H9 (cell line): Measurements from ENCODE around the gene C3orf52. TPM values are rescaled to one million over a fixed set of nuclear protein-coding genes. Genes with fewer than 3 reads are reported as not detected.

Experiments
- DNase-seq: peaks from one replicate; pipeline ENCODE4 v3.0.0-alpha.2; 2017
- H2AFZ ChIP-seq: one replicate; pipeline ENCODE4 v1.6.1; 2013; ENCODE audit warnings: mild to moderate bottlenecking, low read length, control low read depth, moderate library complexity
- H2AK5ac ChIP-seq: 2 replicates; pipeline ENCODE4 v1.6.1; 2013; ENCODE audit warnings: low read length, control low read depth, mixed read lengths; ENCODE audit not compliant: insufficient read length
- H2BK120ac ChIP-seq: one replicate; pipeline ENCODE4 v1.6.1; 2013; ENCODE audit warnings: low read depth, mild to moderate bottlenecking, low read length, control low read depth, inconsistent platforms; ENCODE audit not compliant: poor library complexity, severe bottlenecking
- H2BK12ac ChIP-seq: 2 replicates; pipeline ENCODE4 v1.6.1; 2013; ENCODE audit warnings: low read length, control low read depth, mixed read lengths, low read depth; ENCODE audit not compliant: insufficient read length
- H2BK15ac ChIP-seq: 2 replicates; pipeline ENCODE4 v1.6.1; 2013; ENCODE audit warnings: low read depth, low read length, control low read depth
- H2BK20ac ChIP-seq: one replicate; pipeline ENCODE4 v1.6.1; 2013; ENCODE audit warnings: low read depth, mild to moderate bottlenecking, low read length, control low read depth, inconsistent platforms; ENCODE audit not compliant: poor library complexity, severe bottlenecking
- H2BK5ac ChIP-seq: 2 replicates; pipeline ENCODE4 v1.6.1; 2013; ENCODE audit warnings: low read length, control low read depth, mixed read lengths; ENCODE audit not compliant: insufficient read length
- H3K14ac ChIP-seq: 2 replicates; pipeline ENCODE4 v1.6.1; 2013; ENCODE audit warnings: low read length, control low read depth; ENCODE audit not compliant: insufficient read depth
- H3K18ac ChIP-seq: 2 replicates; pipeline ENCODE4 v1.6.1; 2013; ENCODE audit warnings: low read depth, mild to moderate bottlenecking, mixed read lengths, low read length, control low read depth; ENCODE audit not compliant: insufficient read length
- H3K23ac ChIP-seq: 2 replicates; pipeline ENCODE4 v1.6.1; 2013; ENCODE audit warnings: low read length, control low read depth, mixed read lengths, low read depth; ENCODE audit not compliant: insufficient read length
- H3K23me2 ChIP-seq: 2 replicates; pipeline ENCODE4 v1.6.1; 2013; ENCODE audit warnings: low read depth, mild to moderate bottlenecking, mixed read lengths, low read length, control low read depth; ENCODE audit not compliant: insufficient read length, poor library complexity, severe bottlenecking
- H3K27ac ChIP-seq: 2 replicates; pipeline ENCODE4 v1.5.1; 2013; ENCODE audit warnings: low read length, control low read depth, mixed read lengths, low read depth; ENCODE audit not compliant: insufficient read length
- H3K27me3 ChIP-seq: 2 replicates; pipeline ENCODE4 v1.6.1; 2013; ENCODE audit warnings: low read length, control low read depth, inconsistent platforms; ENCODE audit not compliant: insufficient read depth
- H3K4ac ChIP-seq: 2 replicates; pipeline ENCODE4 v1.6.1; 2013; ENCODE audit warnings: low read depth, mild to moderate bottlenecking, control low read depth, inconsistent platforms, low read length, moderate library complexity
- H3K4me1 ChIP-seq: 2 replicates; pipeline ENCODE4 v1.6.1; 2013; ENCODE audit warnings: low read length, control low read depth, inconsistent platforms; ENCODE audit not compliant: insufficient read depth
- H3K4me2 ChIP-seq: 2 replicates; pipeline ENCODE4 v1.6.1; 2013; ENCODE audit warnings: low read length, control low read depth, mixed read lengths; ENCODE audit not compliant: insufficient read length, insufficient read depth
- H3K56ac ChIP-seq: 2 replicates; pipeline ENCODE4 v1.6.1; 2013; ENCODE audit warnings: low read depth, mild to moderate bottlenecking, mixed read lengths, low read length, control low read depth; ENCODE audit not compliant: insufficient read length
- H3K79me1 ChIP-seq: 2 replicates; pipeline ENCODE4 v1.6.1; 2013; ENCODE audit warnings: low read depth, mild to moderate bottlenecking, moderate library complexity, low read length, control low read depth, inconsistent platforms; ENCODE audit not compliant: insufficient read depth, poor library complexity, severe bottlenecking
- H3K79me2 ChIP-seq: 2 replicates; pipeline ENCODE4 v1.6.1; 2013; ENCODE audit warnings: low read length, control low read depth, inconsistent platforms; ENCODE audit not compliant: insufficient read depth
- H3K9ac ChIP-seq: 2 replicates; pipeline ENCODE4 v1.6.1; 2013; ENCODE audit warnings: low read length, control low read depth, mixed read lengths; ENCODE audit not compliant: insufficient read length; ENCODE audit errors: extremely low read depth
- H3K9me3 ChIP-seq: one replicate; pipeline ENCODE4 v1.6.1; 2013; ENCODE audit warnings: low read depth, low read length, inconsistent platforms; ENCODE audit not compliant: control insufficient read depth
- H3T11ph ChIP-seq: one replicate; pipeline ENCODE4 v1.6.1; 2013; ENCODE audit warnings: mild to moderate bottlenecking, low read length, control low read depth, inconsistent platforms
- H4K20me1 ChIP-seq: one replicate; pipeline ENCODE4 v1.6.1; 2013; ENCODE audit not compliant: control insufficient read depth, insufficient read length, insufficient read depth
- H4K5ac ChIP-seq: 2 replicates; pipeline ENCODE4 v1.6.1; 2013; ENCODE audit warnings: low read depth, mild to moderate bottlenecking, mixed read lengths, low read length, control low read depth; ENCODE audit not compliant: insufficient read length
- H4K8ac ChIP-seq: replicated peaks from 2 replicates; pipeline ENCODE4 v1.6.1; 2013; ENCODE audit warnings: low read length, control low read depth, mixed read lengths, low read depth; ENCODE audit not compliant: insufficient read length
- H4K91ac ChIP-seq: 2 replicates; pipeline ENCODE4 v1.6.1; 2013; ENCODE audit warnings: low read depth, mild to moderate bottlenecking, moderate library complexity, mixed read lengths, low read length, control low read depth; ENCODE audit not compliant: insufficient read length
- H3K27ac Mint-ChIP-seq, 3 experiments: 2 replicates in 2 of 3; 3 replicates in 1 of 3; pipeline ENCODE4 v1.8.0; 2020 to 2021; ENCODE audit warnings: mixed read lengths in 3 of 3, mild to moderate bottlenecking in 1 of 3, moderate library complexity in 1 of 3
- H3K27me3 Mint-ChIP-seq: 2 replicates; pipeline ENCODE4 v1.8.0; 2021; ENCODE audit warnings: low read depth, mild to moderate bottlenecking, moderate library complexity, mixed read lengths
- H3K36me3 Mint-ChIP-seq, 3 experiments: 2 replicates in 2 of 3; 3 replicates in 1 of 3; pipeline ENCODE4 v1.8.0; 2020 to 2021; ENCODE audit warnings: low read depth in 3 of 3, mixed read lengths in 3 of 3; ENCODE audit not compliant: insufficient read depth in 1 of 3
- H3K4me1 Mint-ChIP-seq, 2 experiments: 2 replicates each; pipeline ENCODE4 v1.8.0; 2020; ENCODE audit warnings: mixed read lengths in 2 of 2
- H3K4me3 Mint-ChIP-seq, 2 experiments: 2 replicates in 1 of 2; 3 replicates in 1 of 2; pipeline ENCODE4 v1.8.0; 2020 to 2021; ENCODE audit warnings: mild to moderate bottlenecking in 2 of 2, mixed read lengths in 2 of 2, moderate library complexity in 1 of 2
- H3K9me3 Mint-ChIP-seq, 2 experiments: 2 replicates in 1 of 2; 3 replicates in 1 of 2; pipeline ENCODE4 v1.8.0; 2020; ENCODE audit warnings: mild to moderate bottlenecking in 2 of 2, mixed read lengths in 2 of 2, moderate library complexity in 1 of 2
- WGBS: extraction: QIAGEN DNeasy Blood & Tissue Kit; methylation state at CpG from one replicate; pipeline ENCODE4 v1.1.7; 2013; ENCODE audit warnings: missing lambda C conversion rate, low lambda C conversion rate, mixed read lengths; ENCODE audit not compliant: insufficient read length; ENCODE audit errors: extremely low coverage; 5-methylcytosine and 5-hydroxymethylcytosine counted together
- total RNA-seq: library from RNA; stranded (reverse); gene quantifications from 2 replicates; pipeline ENCODE4 v1.2.1, GENCODE V29; 2021
- TF ChIP-seq, protein P1 (sequence below): fragments of 200-600 bp; sonication (generic); conservative IDR thresholded peaks from 3 replicates; pipeline ENCODE4 v1.8.0; 2021; ENCODE audit warnings: antibody characterized with exemption, mild to moderate bottlenecking

C3orf52 gene
- total RNA-seq, 1 experiment from 2014 or later, result 11.2 TPM

DNA sequence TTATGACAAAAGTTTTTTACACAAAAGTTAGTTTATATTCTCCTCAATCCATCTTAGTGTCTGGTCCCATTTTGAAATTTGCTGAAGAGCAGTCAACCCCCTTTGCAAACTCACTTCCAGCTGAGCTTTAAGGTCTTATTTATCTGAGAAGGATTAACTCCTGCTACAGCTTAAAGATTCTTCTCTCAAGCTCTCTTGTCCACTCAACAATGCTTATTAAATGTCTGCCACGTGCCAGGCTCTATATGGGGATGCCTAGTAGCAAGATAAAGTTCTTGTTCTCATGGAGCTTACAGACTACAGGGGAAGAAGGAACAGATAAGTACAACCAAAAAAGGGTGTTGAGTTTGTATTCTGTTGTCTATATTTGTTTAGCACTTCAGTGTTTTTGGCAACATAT, 33.0 kb upstream of the C3orf52 start:
- H3K27ac Mint-ChIP-seq, result no peak overlapping the region
- no peaks in the 10 kb centered on the region for H3K27me3 Mint-ChIP-seq
- H3K4me3 Mint-ChIP-seq, result no peak overlapping the region
- Histone ChIP-seq H3K79me2 (no peaks in the 10 kb centered on the region), H2BK15ac (no peak overlapping the region), H2AFZ (no peak overlapping the region), H3K27ac (no peak overlapping the region), H3K4ac (no peak overlapping the region), H3K18ac (no peak overlapping the region), H3K79me1 (no peaks in the 10 kb centered on the region), H2BK12ac (no peak overlapping the region), H2AK5ac (no peak overlapping the region), H3K56ac (no peak overlapping the region), H2BK20ac (no peak overlapping the region), H3K9me3 (no peaks in the 10 kb centered on the region), H3K27me3 (no peaks in the 10 kb centered on the region), H4K5ac (no peak overlapping the region), H2BK5ac (no peak overlapping the region), H4K20me1 (no peaks in the 10 kb centered on the region), H3K23ac (no peak overlapping the region), H3K4me1 (peaks cover 4% of the 10 kb centered on the region; the same call in 1 of the 2 replicates), H3T11ph (no peak overlapping the region), H2BK120ac (no peak overlapping the region), H4K8ac (no peak overlapping the region), H3K23me2 (no peaks in the 10 kb centered on the region), H3K14ac (no peak overlapping the region), H3K9ac (no peak overlapping the region), H4K91ac (no peak overlapping the region), H3K4me2 (no peak overlapping the region)
- H3K36me3 Mint-ChIP-seq, result no peaks in the 10 kb centered on the region
- WGBS, result no CpG with 5 or more reads among the region's 1 CpG
- no peak for DNase-seq
- H3K4me1 Mint-ChIP-seq, result peaks cover 30% of the 10 kb centered on the region in 2 experiments
- TF ChIP-seq, protein P1, sequence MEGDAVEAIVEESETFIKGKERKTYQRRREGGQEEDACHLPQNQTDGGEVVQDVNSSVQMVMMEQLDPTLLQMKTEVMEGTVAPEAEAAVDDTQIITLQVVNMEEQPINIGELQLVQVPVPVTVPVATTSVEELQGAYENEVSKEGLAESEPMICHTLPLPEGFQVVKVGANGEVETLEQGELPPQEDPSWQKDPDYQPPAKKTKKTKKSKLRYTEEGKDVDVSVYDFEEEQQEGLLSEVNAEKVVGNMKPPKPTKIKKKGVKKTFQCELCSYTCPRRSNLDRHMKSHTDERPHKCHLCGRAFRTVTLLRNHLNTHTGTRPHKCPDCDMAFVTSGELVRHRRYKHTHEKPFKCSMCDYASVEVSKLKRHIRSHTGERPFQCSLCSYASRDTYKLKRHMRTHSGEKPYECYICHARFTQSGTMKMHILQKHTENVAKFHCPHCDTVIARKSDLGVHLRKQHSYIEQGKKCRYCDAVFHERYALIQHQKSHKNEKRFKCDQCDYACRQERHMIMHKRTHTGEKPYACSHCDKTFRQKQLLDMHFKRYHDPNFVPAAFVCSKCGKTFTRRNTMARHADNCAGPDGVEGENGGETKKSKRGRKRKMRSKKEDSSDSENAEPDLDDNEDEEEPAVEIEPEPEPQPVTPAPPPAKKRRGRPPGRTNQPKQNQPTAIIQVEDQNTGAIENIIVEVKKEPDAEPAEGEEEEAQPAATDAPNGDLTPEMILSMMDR, result no peak
- no peaks in the 10 kb centered on the region for H3K9me3 Mint-ChIP-seq
